Measurements from ENCODE around the gene LELP1.
A peak's percentile ranks its signal among the peaks of the same experiment; 100 is the strongest.
"Not testable (repeated sequence)": the region's sequence is repeated elsewhere in the genome, so short reads cannot be mapped to it uniquely, and the experiment has no call there.

The LELP1 gene

GRCh38 chr1:153203130-153203529, at the start of gene LELP1:
Gene LELP1 (plus strand): TSS chr1:153203430. CDS start chr1:153204708, 1,278 bp downstream.
- no peak within 1 kb of the TSS for H3K27ac ChIP-seq
- DNase-seq (ENCODE audit: low read depth, low spot score), result no peak

- no peak overlapping the region for H3K27ac ChIP-seq
- DNase-seq (ENCODE audit: low read depth, low spot score), result no peak
Observed at GRCh38 chr1:153155541-153155940, 47.7 kb upstream of the LELP1 start.

DNA sequence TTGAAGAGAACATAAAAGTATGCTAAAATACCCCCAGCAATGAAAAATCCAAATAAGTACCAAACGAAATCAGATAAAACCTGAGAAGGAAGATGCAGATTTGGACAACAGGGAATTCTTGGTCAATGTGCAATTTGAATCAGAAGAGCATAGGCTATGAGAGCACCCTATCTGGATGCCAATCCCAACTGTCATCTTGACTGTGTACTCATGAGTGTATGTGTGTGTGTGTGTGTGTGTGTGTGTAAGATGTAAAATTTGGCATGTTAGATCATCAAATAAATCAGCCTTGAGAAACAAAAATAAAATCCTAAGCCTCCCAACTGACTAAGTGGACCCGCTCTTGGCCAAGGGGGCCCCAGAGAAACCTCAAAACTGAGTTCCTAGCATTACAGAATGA, 34.5 kb upstream of the LELP1 start:
- no peak overlapping the region for H3K27ac ChIP-seq
- peak; percentile 27 for DNase-seq (ENCODE audit: low read depth, low spot score)

GRCh38 chr1:153174624-153175023, 28.6 kb upstream of the LELP1 start:
- H3K27ac ChIP-seq, result peak overlapping the region; percentile 80
- DNase-seq (ENCODE audit: low read depth, low spot score), result peak; percentile 66

DNA sequence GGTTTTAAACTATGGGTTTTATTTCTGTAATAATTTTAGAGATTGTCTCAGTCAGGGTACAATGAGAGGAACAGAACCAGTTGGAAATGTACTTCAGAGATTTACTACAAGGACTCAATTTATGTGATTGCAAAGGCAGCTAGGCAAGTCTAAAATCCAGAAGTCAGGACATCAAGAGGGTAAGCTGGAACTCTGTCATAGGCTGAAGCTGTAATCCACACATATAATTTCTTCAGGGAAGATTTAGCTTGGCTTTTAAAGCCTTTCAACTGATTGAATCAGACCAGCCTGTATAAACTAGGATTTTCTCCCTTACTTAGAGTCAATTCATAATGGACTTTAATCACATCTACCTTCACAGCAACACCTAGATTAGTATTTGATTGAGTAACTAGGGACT, 24.3 kb upstream of the LELP1 start:
- no peak for DNase-seq (ENCODE audit: low read depth, low spot score)
- H3K27ac ChIP-seq, result no peak overlapping the region

GRCh38 chr1:153180556-153180955, 22.7 kb upstream of the LELP1 start:
- DNase-seq (ENCODE audit: low read depth, low spot score), result no peak
- H3K27ac ChIP-seq, result no peak overlapping the region

DNA sequence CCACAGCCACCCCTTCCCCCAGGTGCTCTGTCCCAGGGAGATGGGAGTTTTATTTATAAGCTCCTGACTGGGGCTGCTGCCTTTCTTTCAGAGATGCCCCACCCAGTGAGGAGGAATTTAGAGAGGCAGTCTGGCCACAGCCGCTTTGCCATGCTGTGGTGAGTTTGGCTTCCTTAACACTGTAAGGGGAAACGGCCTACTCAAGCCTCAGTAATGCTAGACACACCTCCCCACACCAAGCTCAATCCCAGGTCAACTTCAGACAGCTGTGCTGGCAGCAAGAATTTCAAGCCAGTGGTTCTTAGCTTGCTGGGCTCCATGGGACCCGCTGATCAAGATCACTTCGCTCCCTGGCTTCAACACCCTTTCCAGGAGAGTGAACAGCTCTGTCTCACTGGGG, 14.9 kb upstream of the LELP1 start:
- DNase-seq (ENCODE audit: low read depth, low spot score), result peak; percentile 48
- H3K27ac ChIP-seq, result peak overlapping the region; percentile 30

GRCh38 chr1:153190373-153190772, 12.9 kb upstream of the LELP1 start:
- DNase-seq (ENCODE audit: low read depth, low spot score), result no peak
- no peak overlapping the region for H3K27ac ChIP-seq

DNA sequence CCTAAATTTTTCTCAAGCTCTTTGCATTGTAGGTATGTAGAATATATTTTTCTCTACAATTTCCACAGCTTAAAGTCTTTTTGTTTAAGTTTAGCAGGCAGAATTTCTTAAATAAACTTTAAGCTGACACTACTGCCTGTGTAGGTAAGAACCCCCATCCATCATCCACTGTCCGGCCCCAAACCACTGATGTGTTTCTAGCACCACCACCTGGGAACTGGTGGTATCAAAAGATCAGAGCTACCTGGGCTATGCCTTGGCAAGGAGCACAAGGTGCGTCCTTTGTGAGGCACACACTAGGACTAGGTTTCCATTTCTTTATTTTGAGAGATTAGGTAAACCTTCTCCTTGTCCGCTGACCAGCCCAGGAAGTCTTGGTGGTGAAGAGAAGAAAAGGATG, 10.5 kb upstream of the LELP1 start:
- no peak overlapping the region for H3K27ac ChIP-seq
- DNase-seq (ENCODE audit: low read depth, low spot score), result no peak

- DNase-seq (ENCODE audit: low read depth, low spot score), result no peak
- H3K27ac ChIP-seq, result no peak overlapping the region
Observed at GRCh38 chr1:153194331-153195050, 8.7 kb upstream of the LELP1 start.

GRCh38 chr1:153195216-153195615, 8.0 kb upstream of the LELP1 start:
- no peak overlapping the region for H3K27ac ChIP-seq

DNA sequence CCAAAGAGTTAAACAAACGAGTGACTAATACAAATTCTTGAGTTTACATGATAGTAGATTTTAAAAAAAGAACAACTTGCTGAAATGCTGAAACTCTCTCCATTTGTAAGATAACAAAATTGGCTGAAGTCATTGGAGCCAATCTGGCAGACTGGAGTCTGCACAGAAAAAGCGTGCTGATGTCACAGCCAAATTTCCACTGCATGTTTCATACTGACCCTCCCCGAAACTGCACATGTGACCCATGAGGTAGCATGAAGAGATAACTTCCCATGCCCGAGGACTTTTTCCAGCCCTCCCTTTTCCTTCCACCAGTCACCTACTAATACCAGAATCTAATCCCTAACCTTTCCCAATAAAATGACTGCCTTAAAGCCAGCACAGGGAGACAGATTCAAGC, 1.2 kb upstream of the LELP1 start:
- DNase-seq (ENCODE audit: low read depth, low spot score), result no peak

More at GRCh38 chr1:153195216-153195615, 8.0 kb upstream of the LELP1 start:
- no peak for DNase-seq (ENCODE audit: low read depth, low spot score)

GRCh38 chr1:153206631-153207030, 3.4 kb downstream of the LELP1 start:
- no peak overlapping the region for H3K27ac ChIP-seq
- DNase-seq (ENCODE audit: low read depth, low spot score), result no peak

More for the DNA sequence above, 1.2 kb upstream of the LELP1 start:
- no peak overlapping the region for H3K27ac ChIP-seq

DNA sequence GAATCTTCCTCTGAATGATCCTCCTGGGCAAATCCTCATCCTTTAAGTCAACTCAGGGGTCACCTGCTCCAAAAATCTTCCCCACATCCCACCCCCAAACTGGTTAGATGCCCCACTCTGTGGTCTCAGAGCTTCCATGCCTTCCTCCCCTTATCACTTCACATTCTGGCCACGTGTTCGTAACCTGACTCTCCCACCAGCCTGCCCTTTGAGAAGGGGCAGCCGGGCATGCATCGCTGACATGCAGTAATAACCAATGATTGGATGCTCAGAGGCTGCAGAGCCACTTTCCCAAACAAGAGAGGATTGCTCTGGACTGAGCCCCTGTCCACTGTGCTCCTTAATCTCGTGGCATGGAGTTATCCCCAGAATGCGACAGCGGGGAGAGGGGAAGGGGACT, 7.0 kb downstream of the LELP1 start:
- DNase-seq (ENCODE audit: low read depth, low spot score), result no peak
- H3K27ac ChIP-seq, result no peak overlapping the region

GRCh38 chr1:153212201-153212600, 9.0 kb downstream of the LELP1 start:
- no peak overlapping the region for H3K27ac ChIP-seq
- DNase-seq (ENCODE audit: low read depth, low spot score), result no peak

- DNase-seq (ENCODE audit: low read depth, low spot score), result no peak
- H3K27ac ChIP-seq, result no peak overlapping the region
Observed at GRCh38 chr1:153213519-153213918, 10.3 kb downstream of the LELP1 start.

- DNase-seq (ENCODE audit: low read depth, low spot score), result peak; percentile 29
- no peak within 1 kb of the TSS for H3K27ac ChIP-seq
Observed at GRCh38 chr1:153217212-153217611, 14.0 kb downstream of the LELP1 start, which contains the start of gene PRR9. Gene PRR9 (plus strand): TSS chr1:153217584. CDS start chr1:153218145, 561 bp downstream.

DNA sequence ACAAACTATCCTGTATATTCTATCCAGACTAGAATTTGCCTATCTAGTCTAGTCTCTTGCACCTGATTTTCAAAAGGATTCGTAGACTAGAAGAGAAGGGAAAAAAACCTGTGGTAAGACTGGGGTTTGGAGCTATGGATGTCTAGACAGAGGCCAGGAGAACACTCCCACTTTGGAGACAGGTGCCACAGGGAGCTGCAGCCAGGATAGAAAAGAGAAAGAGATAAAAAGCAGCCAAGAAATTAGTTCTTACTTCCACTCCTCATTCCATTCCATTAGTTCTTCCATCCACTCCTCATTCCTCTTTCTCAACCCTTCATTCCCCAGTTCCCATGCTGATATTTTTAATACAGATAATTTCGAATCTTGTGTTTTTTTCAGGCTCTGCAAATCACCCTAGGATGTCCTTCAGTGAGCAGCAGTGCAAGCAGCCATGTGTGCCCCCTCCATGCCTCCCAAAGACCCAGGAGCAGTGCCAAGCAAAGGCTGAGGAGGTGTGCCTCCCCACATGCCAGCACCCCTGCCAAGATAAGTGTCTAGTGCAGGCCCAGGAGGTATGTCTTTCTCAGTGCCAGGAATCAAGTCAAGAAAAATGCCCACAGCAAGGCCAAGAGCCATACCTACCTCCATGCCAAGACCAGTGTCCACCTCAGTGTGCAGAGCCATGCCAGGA, 14.7 kb downstream of the LELP1 start:
- H3K27ac ChIP-seq, result no peak overlapping the region
- DNase-seq (ENCODE audit: low read depth, low spot score), result no peak

GRCh38 chr1:153220606-153221303, 17.5 kb downstream of the LELP1 start:
- no peak for DNase-seq (ENCODE audit: low read depth, low spot score)
- no peak overlapping the region for H3K27ac ChIP-seq

DNA sequence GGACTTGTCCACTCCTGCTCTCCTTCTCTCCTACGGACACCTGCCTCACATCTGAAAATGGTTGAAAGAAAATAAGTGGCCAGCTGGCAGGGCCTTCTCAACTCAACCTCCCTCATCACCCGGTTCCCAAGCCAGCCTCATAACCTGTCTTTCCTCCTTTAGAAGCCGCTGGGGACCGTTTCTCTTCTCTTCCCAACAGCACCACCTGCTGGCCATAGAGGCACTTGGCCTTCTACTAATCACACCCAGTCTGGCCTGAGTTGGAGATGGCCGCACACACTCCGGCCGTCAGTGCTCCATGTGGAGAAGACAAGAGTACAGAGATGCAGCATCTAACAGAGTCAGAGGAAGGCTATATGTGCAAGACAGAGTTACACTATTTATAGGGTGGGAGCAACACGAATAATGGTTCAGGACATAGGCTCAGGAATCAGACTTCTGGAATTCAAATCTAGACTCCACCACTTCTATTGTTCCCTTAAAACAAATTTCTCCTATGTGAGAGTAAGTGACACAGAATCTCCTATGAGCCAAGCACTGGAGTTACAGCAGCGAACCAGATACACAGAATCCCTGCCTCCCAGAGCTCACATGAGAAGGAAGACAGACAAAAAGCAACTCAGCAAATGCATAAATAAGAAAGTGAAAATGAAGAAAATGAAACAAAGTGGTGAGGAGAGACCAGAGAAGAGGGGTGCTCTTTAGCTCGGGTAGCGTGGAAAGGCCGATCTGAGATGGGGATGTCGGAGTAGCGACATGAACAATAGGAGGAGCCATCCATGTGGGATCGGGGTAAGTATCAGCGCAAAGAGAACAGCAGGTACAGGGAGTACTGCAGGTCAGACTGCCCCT, 20.0 kb downstream of the LELP1 start:
- not testable (repeated sequence) for DNase-seq (ENCODE audit: low read depth, low spot score); H3K27ac ChIP-seq
